Natural killer cell treated with Interleukin-12 subunit alpha and Interleukin-12 subunit beta and Interleukin-15 and Interleukin-18, amount 100 ng/mL, for 72 hours (primary cell): ENCODE results near the gene TPRKB. TPM values are rescaled to one million over a fixed set of nuclear protein-coding genes. Genes with fewer than 3 reads are reported as not detected.
"Not testable (repeated sequence)": the region's sequence is repeated elsewhere in the genome, so short reads cannot be mapped to it uniquely, and the experiment has no call there.

ENCODE experiments used
- ATAC-seq, 2 donors: fragments of 150-1000 bp; cut with Tn5 transposase in 1 of 2; sonication (Bioruptor Pico), chemical (Tn5 transposase) in 1 of 2; 2 replicates each; pipeline ENCODE4 v1.10.0; 2021
- DNase-seq: peaks from one replicate; pipeline ENCODE4 v3.0.0; 2022; ENCODE audit warnings: low spot score
- H3K27ac Mint-ChIP-seq, 2 donors: 1 replicate in 1 of 2; 2 replicates in 1 of 2; pipeline ENCODE4 v1.8.0; 2022; ENCODE audit warnings: mixed read lengths in 2 of 2, mild to moderate bottlenecking in 1 of 2, moderate library complexity in 1 of 2
- H3K27me3 Mint-ChIP-seq, 2 donors: 1 replicate in 1 of 2; 2 replicates in 1 of 2; pipeline ENCODE4 v1.8.0; 2022; ENCODE audit warnings: mixed read lengths in 2 of 2
- H3K36me3 Mint-ChIP-seq: one replicate; pipeline ENCODE4 v1.8.0; 2022; ENCODE audit warnings: mixed read lengths
- H3K4me1 Mint-ChIP-seq, 2 donors: 1 replicate in 1 of 2; 2 replicates in 1 of 2; pipeline ENCODE4 v1.8.0; 2022; ENCODE audit warnings: low read depth in 2 of 2, mixed read lengths in 2 of 2, mild to moderate bottlenecking in 1 of 2
- H3K4me3 Mint-ChIP-seq: one replicate; pipeline ENCODE4 v1.8.0; 2022; ENCODE audit warnings: mixed read lengths
- H3K9me3 Mint-ChIP-seq: 2 replicates; pipeline ENCODE4 v1.8.0; 2022; ENCODE audit warnings: mixed read lengths
- total RNA-seq, 2 donors: library from RNA; stranded (reverse); gene quantifications; one replicate each; pipeline ENCODE4 v1.2.3, GENCODE V29; 2022

TPRKB gene
- total RNA-seq: 10 to 100 TPM; 20.0 to 25.2 TPM

GRCh38 chr2:73736855-73737779, at the start of gene TPRKB:
TPRKB (minus strand) TSS chr2:73737345; CDS start chr2:73734569, 2,776 bp downstream.
- Mint-ChIP-seq H3K4me1 (peaks cover 20% of the 10 kb centered on the region in 2 donors), H3K27me3 (no peaks in the 10 kb centered on the region), H3K36me3 (peaks cover 5% of the 10 kb centered on the region), H3K27ac (peak within 1 kb of the TSS; percentile 91 to 95), H3K4me3 (peak within 1 kb of the TSS; percentile 100), H3K9me3 (no peaks in the 10 kb centered on the region)
- peak; percentile 98 for DNase-seq
- ATAC-seq: peak; percentile 99 to 100

GRCh38 chr2:73783883-73784282, 46.7 kb upstream of the TPRKB start, which contains the start of gene C2orf78:
C2orf78 (plus strand) TSS chr2:73784183; CDS start chr2:73784310, 127 bp downstream.
- H3K9me3 Mint-ChIP-seq, H3K4me3 Mint-ChIP-seq, H3K4me1 Mint-ChIP-seq, H3K27me3 Mint-ChIP-seq, DNase-seq, H3K36me3 Mint-ChIP-seq, ATAC-seq: not testable (repeated sequence)
- H3K27ac Mint-ChIP-seq: peak within 1 kb of the TSS in 1 of 2 donors; percentile 10

- H3K4me3 Mint-ChIP-seq, DNase-seq, H3K27me3 Mint-ChIP-seq, H3K36me3 Mint-ChIP-seq, ATAC-seq, H3K9me3 Mint-ChIP-seq: not testable (repeated sequence)
- peak overlapping the region in 1 of 2 donors; percentile 10 for H3K27ac Mint-ChIP-seq
- peaks cover 6 to 11% of the 10 kb centered on the region in 2 donors for H3K4me1 Mint-ChIP-seq
Measured at GRCh38 chr2:73783402-73783801, 46.3 kb upstream of the TPRKB start.

- Mint-ChIP-seq H3K27me3 (peaks cover 4 to 7% of the 10 kb centered on the region in 2 donors), H3K4me1 (peaks cover 21% of the 10 kb centered on the region in 2 donors), H3K4me3 (peak overlapping the region; percentile 95), H3K27ac (peak overlapping the region; percentile 86 to 95), H3K36me3 (peaks cover 6% of the 10 kb centered on the region), H3K9me3 (no peaks in the 10 kb centered on the region)
- ATAC-seq (no peak), DNase-seq (no peak)
Measured at GRCh38 chr2:73780237-73780582, 43.1 kb upstream of the TPRKB start.

- Mint-ChIP-seq H3K4me1 (peaks cover 21% of the 10 kb centered on the region in 2 donors), H3K4me3 (peak within 1 kb of the TSS; percentile 95), H3K9me3 (no peaks in the 10 kb centered on the region), H3K27ac (peak within 1 kb of the TSS; percentile 86 to 95), H3K27me3 (peaks cover 4 to 7% of the 10 kb centered on the region in 2 donors), H3K36me3 (peaks cover 9% of the 10 kb centered on the region)
- ATAC-seq (peak; percentile 100), DNase-seq (peak; percentile 95)
Measured at GRCh38 chr2:73779467-73780236, 42.5 kb upstream of the TPRKB start, which contains the start of gene DUSP11. DUSP11 (minus strand) TSS chr2:73780103; CDS start chr2:73779974, 129 bp downstream.

GRCh38 chr2:73778867-73779466, 41.8 kb upstream of the TPRKB start:
- not testable (repeated sequence) for DNase-seq, H3K9me3 Mint-ChIP-seq, H3K27me3 Mint-ChIP-seq, ATAC-seq
- Mint-ChIP-seq H3K4me3 (peak overlapping the region; percentile 95), H3K27ac (peak overlapping the region; percentile 86 to 95), H3K4me1 (peaks cover 26 to 28% of the 10 kb centered on the region in 2 donors), H3K36me3 (peaks cover 15% of the 10 kb centered on the region)

GRCh38 chr2:73776869-73777519, 39.8 kb upstream of the TPRKB start:
- H3K4me1 Mint-ChIP-seq: peaks cover 29 to 32% of the 10 kb centered on the region in 2 donors
- no peak for DNase-seq
- H3K36me3 Mint-ChIP-seq: peaks cover 15% of the 10 kb centered on the region
- no peaks in the 10 kb centered on the region for H3K9me3 Mint-ChIP-seq
- H3K4me3 Mint-ChIP-seq: peak overlapping the region; percentile 15
- no peak for ATAC-seq
- peak overlapping the region in 1 of 2 donors; percentile 78 for H3K27ac Mint-ChIP-seq
- H3K27me3 Mint-ChIP-seq: no peaks in the 10 kb centered on the region

- Mint-ChIP-seq H3K27me3 (no peaks in the 10 kb centered on the region), H3K36me3 (peaks cover 15% of the 10 kb centered on the region), H3K4me3 (no peak overlapping the region), H3K9me3 (no peaks in the 10 kb centered on the region), H3K4me1 (peaks cover 29 to 34% of the 10 kb centered on the region in 2 donors), H3K27ac (peak overlapping the region in 1 of 2 donors; percentile 78)
- no peak for ATAC-seq
- no peak for DNase-seq
Measured at GRCh38 chr2:73776381-73776780, 39.2 kb upstream of the TPRKB start.

GRCh38 chr2:73772819-73773218, 35.7 kb upstream of the TPRKB start:
- DNase-seq: no peak
- no peaks in the 10 kb centered on the region for H3K27me3 Mint-ChIP-seq
- H3K27ac Mint-ChIP-seq: no peak overlapping the region
- no peak for ATAC-seq
- H3K36me3 Mint-ChIP-seq: peaks cover 28% of the 10 kb centered on the region
- peaks cover 26 to 39% of the 10 kb centered on the region in 2 donors for H3K4me1 Mint-ChIP-seq
- H3K4me3 Mint-ChIP-seq: no peak overlapping the region
- no peaks in the 10 kb centered on the region for H3K9me3 Mint-ChIP-seq

GRCh38 chr2:73770725-73771124, 33.6 kb upstream of the TPRKB start:
- H3K36me3 Mint-ChIP-seq: peaks cover 38% of the 10 kb centered on the region
- H3K9me3 Mint-ChIP-seq: no peaks in the 10 kb centered on the region
- H3K4me3 Mint-ChIP-seq: no peak overlapping the region
- H3K27me3 Mint-ChIP-seq: no peaks in the 10 kb centered on the region
- H3K27ac Mint-ChIP-seq: peak overlapping the region in 1 of 2 donors; percentile 6
- DNase-seq (no peak), ATAC-seq (no peak)
- H3K4me1 Mint-ChIP-seq: peaks cover 23 to 31% of the 10 kb centered on the region in 2 donors

- H3K36me3 Mint-ChIP-seq: peaks cover 35% of the 10 kb centered on the region
Measured at GRCh38 chr2:73766994-73767393, 29.8 kb upstream of the TPRKB start.

GRCh38 chr2:73766349-73766748, 29.2 kb upstream of the TPRKB start:
- Mint-ChIP-seq H3K4me1 (peaks cover 15 to 21% of the 10 kb centered on the region in 2 donors), H3K27ac (peak overlapping the region in 1 of 2 donors; percentile 5), H3K4me3 (no peak overlapping the region), H3K36me3 (peaks cover 35% of the 10 kb centered on the region), H3K9me3 (no peaks in the 10 kb centered on the region), H3K27me3 (no peaks in the 10 kb centered on the region)
- no peak for ATAC-seq
- DNase-seq: no peak

More at GRCh38 chr2:73766994-73767393, 29.8 kb upstream of the TPRKB start:
- DNase-seq (no peak), ATAC-seq (no peak)
- H3K27ac Mint-ChIP-seq: peak overlapping the region in 1 of 2 donors; percentile 5
- H3K4me3 Mint-ChIP-seq: no peak overlapping the region
- peaks cover 15 to 23% of the 10 kb centered on the region in 2 donors for H3K4me1 Mint-ChIP-seq
- H3K9me3 Mint-ChIP-seq: no peaks in the 10 kb centered on the region
- no peaks in the 10 kb centered on the region for H3K27me3 Mint-ChIP-seq

GRCh38 chr2:73764945-73765344, 27.8 kb upstream of the TPRKB start:
- Mint-ChIP-seq H3K36me3 (peaks cover 30% of the 10 kb centered on the region), H3K4me3 (no peak overlapping the region), H3K9me3 (no peaks in the 10 kb centered on the region), H3K4me1 (peaks cover 9 to 14% of the 10 kb centered on the region in 2 donors), H3K27ac (no peak overlapping the region), H3K27me3 (no peaks in the 10 kb centered on the region)
- ATAC-seq (no peak), DNase-seq (no peak)
